Measurements from ENCODE around the gene L2HGDH.

- TF ChIP-seq CTCF (IDR thresholded peaks at IDR 0.05; ENCODE audit: insufficient read depth, low read depth, low read length) (no peak), EZH2 (IDR thresholded peaks at IDR 0.05; ENCODE audit: insufficient read depth, low read length) (no peak)
Observed at GRCh38 chr14:50254248-50254647, 57.8 kb downstream of the L2HGDH start.
